ENCODE data around the gene PRODH2. TPM values are rescaled to one million over a fixed set of nuclear protein-coding genes. Genes with fewer than 3 reads are reported as not detected.
A peak's percentile ranks its signal among the peaks of the same experiment; 100 is the strongest.

PRODH2 gene
- total RNA-seq, 1 donor from 2014 or later: 0.46 TPM

GRCh38 chr19:35757749-35758608 lies 54.7 kb downstream of the PRODH2 start, which contains the start of gene PROSER3:
TSS of gene PROSER3 (plus strand) at chr19:35758176. CDS start at chr19:35758216, 40 bp downstream.
- DNase-seq (ENCODE audit: low spot score): peak; percentile 99

DNA sequence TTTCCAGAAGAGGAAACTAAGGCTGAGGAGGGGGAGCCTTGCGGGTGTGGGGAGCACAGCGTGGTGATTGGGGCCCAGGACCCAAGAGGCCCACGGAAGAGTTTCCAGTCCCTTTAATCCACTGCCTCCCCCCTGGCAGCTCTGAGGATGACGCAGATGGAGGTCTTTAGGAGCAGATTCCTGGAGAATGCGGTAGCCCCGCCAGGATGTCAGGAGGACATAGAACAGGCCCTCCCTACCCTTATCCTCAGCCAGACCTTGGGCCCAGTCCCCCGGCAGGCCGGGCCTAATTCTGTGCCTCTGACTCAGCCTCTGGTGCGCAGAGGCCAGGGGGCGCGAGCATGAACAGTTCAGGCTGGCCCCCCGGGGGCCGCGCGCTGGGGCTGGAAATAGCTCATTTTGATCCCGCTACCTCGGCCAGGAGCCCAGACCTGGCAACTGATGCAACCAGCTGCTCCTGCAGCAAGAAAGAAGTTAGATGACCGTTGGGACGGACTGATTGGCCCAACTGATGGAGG lies 55.4 kb downstream of the PRODH2 start:
- peak; percentile 91 for DNase-seq (ENCODE audit: low spot score)

GRCh38 chr19:35756377-35757230 lies 56.0 kb downstream of the PRODH2 start, which contains the start of gene HSPB6:
TSS of gene HSPB6 (minus strand) at chr19:35757029. CDS start at chr19:35757008, 21 bp downstream.
- DNase-seq (ENCODE audit: low spot score): peak; percentile 65

- DNase-seq (ENCODE audit: low spot score): peak; percentile 83
These were observed 56.9 kb downstream of the PRODH2 start for GRCh38 chr19:35755550-35756376.

- no peak for DNase-seq (ENCODE audit: low spot score)
These were observed 57.5 kb downstream of the PRODH2 start for GRCh38 chr19:35755131-35755549.

DNA sequence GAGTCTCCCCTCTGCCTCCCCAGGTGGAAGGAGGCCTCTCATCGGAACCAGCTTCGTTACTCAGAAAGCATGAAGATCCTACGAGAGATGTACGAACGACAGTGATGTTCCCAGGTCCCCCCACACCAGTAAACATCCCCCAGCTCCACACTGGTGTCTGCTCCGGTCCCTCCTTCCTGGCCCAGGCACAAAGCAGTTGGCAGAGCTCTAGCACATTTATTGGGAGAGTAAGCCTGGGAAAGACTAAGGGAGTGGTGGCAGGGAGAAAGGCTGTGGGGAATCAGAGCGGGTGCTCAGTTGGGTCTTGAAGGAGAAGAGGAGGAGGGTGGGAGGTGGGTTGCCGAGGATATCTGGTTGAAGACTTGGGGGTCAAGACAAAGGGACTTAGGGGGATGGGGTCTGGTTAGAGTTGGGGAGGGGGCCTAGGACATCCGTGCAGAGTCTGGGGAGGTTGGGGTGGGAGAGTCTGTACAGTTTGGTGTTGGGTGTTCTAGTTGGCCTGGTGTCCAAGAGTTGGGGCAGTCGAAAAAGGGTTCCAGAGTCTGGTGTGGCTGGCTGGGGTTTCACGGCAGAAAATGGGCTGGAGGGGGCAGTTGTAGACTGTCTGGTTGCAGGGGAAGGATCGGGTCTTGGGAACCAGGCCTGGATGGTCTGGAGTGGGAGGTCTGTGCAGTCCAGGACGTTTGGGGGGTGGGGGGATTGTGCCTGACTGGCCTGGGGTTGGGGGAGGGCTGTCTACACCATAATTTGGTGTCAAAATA lies 58.1 kb downstream of the PRODH2 start:
- no peak for DNase-seq (ENCODE audit: low spot score)

DNA sequence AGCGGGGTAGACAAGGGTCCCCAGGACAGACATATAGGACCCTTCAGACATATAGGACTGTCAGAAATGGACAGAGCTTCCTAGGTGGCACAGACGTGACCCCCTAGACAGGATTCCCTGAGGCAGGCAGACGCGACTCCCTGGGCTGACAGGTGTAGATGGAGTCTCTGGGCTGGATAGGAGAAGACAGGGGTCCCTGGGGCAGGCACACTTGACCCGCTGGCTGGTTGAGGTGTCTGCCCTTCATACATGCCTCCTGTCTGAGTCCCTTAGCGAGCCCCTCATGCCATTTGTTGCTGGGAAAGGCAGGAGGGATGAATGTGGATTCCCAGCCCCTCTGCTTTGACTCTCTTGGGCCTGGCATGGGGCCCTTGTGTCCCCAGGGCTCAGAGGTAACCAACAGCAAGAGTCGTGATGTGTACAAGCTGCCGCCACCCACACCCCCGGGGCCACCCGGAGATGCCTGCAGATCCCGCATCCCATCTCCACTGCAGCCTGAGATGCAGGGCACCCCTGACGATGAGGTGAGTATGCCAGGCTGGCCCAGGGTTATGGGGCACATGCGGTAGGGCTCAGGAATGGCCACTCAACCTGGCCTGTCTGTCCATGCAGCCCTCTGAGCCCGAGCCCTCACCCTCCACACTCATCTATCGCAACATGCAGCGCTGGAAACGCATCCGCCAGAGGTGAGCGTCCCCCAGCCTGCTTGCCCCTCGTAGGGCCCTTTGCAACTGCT lies 58.8 kb downstream of the PRODH2 start:
- no peak for DNase-seq (ENCODE audit: low spot score)

GRCh38 chr19:35752746-35753350 lies 59.8 kb downstream of the PRODH2 start:
- no peak for DNase-seq (ENCODE audit: low spot score)

DNA sequence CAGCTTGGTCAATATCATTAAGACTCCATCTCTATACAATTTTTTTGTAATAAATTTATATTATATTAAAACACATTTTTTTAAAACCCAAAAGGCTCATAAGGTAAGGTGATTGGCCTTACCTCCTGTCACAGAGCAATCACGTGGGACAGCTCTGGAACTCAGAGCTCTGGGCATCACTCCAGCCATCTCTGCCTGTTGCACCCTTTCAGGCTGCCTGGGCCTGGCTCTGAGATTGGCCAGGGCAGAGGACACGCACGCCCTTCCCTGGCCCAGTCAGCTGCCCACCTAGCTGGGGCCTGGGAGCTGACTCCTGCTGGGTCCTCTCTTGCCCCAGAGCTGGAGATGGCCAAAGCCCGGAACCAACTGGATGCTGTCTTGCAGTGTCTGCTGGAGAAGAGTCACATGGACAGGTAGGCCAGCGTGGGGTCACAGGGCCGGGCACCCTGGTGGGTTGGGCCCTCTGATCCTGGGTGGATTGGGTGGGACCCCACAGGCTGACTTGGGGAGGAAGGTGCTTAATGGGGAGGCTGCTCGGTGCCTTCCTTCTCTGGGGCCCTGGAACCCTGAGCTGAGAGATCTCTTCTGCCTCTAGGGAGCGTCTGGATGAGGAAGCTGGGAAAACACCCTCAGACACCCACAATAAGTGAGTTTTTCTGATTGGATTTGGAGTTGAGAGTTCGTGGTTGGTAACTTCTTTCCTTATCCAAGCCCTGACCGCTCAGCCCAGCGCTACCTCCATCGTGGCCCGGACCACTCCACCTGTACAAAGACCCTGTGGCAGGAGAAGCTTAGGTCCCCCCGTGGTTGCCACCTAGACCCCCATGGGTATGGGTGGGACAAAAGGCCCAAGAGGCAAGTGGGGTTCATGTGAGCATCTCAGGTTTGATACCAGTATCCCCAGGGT lies 60.6 kb downstream of the PRODH2 start:
- no peak for DNase-seq (ENCODE audit: low spot score)

DNA sequence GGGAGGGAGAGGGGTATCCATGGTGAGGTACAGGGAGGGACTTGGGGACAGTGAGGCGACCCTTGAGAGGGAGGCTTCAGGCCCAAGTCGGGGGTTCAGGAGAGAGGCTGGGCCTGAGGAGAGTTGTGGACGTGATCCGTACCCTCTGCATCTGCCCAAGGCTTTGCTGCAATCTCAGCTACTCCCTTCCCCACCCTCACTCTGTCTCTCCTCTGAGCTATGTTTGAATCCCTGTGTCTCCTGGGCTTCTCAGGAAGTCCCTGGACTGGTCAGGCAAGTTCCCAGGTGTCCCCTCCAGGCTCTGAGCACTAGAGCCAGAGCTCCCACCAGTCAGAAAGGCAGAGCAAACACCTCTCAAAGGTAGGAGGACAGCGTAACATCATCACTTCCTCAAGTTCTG lies 62.5 kb downstream of the PRODH2 start:
- DNase-seq (ENCODE audit: low spot score): no peak

Other genes with a start within 250 kb of the PRODH2 start
- gene ATP4A, start 249.2 kb downstream of the PRODH2 start, total RNA-seq: not detected
- gene PMIS2, start 226.7 kb downstream of the PRODH2 start, total RNA-seq: not detected
- gene HAUS5, start 200.1 kb downstream of the PRODH2 start, total RNA-seq: 10.7 TPM
- 78.3 TPM for gene RBM42, start 183.8 kb downstream of the PRODH2 start, total RNA-seq
- gene ETV2, start 171.1 kb downstream of the PRODH2 start, total RNA-seq: 2.5 TPM
- 459 TPM for gene COX6B1, start 164.5 kb downstream of the PRODH2 start, total RNA-seq
- gene UPK1A, start 146.3 kb downstream of the PRODH2 start, total RNA-seq: 0.89 TPM
- gene ZBTB32, start 108.3 kb downstream of the PRODH2 start, total RNA-seq: 0.43 TPM
- gene KMT2B, start 94.8 kb downstream of the PRODH2 start, total RNA-seq: 45.1 TPM
- 14.8 TPM for gene IGFLR1, start 70.4 kb downstream of the PRODH2 start, total RNA-seq
- gene U2AF1L4, start 67.4 kb downstream of the PRODH2 start, total RNA-seq: 23.9 TPM
- gene PSENEN, start 67.2 kb downstream of the PRODH2 start, total RNA-seq: 67.9 TPM
- gene LIN37, start 64.3 kb downstream of the PRODH2 start, total RNA-seq: 10.1 TPM
- gene HSPB6, start 55.8 kb downstream of the PRODH2 start, total RNA-seq: 654 TPM
- 31.2 TPM for gene PROSER3, start 54.7 kb downstream of the PRODH2 start, total RNA-seq
- gene ARHGAP33, start 37.3 kb downstream of the PRODH2 start, total RNA-seq: 20.1 TPM
- gene NPHS1, start 39.7 kb upstream of the PRODH2 start, total RNA-seq: 0.06 TPM
- gene KIRREL2, start 44.1 kb upstream of the PRODH2 start, total RNA-seq: 0.12 TPM
- 85.6 TPM for gene APLP1, start 55.7 kb upstream of the PRODH2 start, total RNA-seq
- gene NFKBID, start 87.7 kb upstream of the PRODH2 start, total RNA-seq: 34.5 TPM
- 14.4 TPM for gene HCST, start 89.7 kb upstream of the PRODH2 start, total RNA-seq
- 94.6 TPM for gene TYROBP, start 95.5 kb upstream of the PRODH2 start, total RNA-seq
- 23.7 TPM for gene LRFN3, start 123.5 kb upstream of the PRODH2 start, total RNA-seq
- gene SDHAF1, start 182.3 kb upstream of the PRODH2 start, total RNA-seq: 20.0 TPM
- gene SYNE4, start 196.0 kb upstream of the PRODH2 start, total RNA-seq: 17.4 TPM
- gene ALKBH6, start 201.4 kb upstream of the PRODH2 start, total RNA-seq: 34.9 TPM
- gene CLIP3, start 220.0 kb upstream of the PRODH2 start, total RNA-seq: 74.0 TPM
- 12.9 TPM for gene THAP8, start 241.4 kb upstream of the PRODH2 start, total RNA-seq
- gene WDR62, start 242.1 kb upstream of the PRODH2 start, total RNA-seq: 1.3 TPM

All from mucosa of gallbladder (tissue), 1 donor.